GM18517 (cell line): Measurements from ENCODE around the gene NCOA1.
"Not testable (repeated sequence)": the region's sequence is repeated elsewhere in the genome, so short reads cannot be mapped to it uniquely, and the experiment has no call there.

ENCODE experiments used
- ATAC-seq: cut with Tn5 transposase; IDR thresholded peaks from one replicate; pipeline ENCODE4 v1.9.1; 2021; ENCODE audit warnings: mild to moderate bottlenecking, moderate library complexity; ENCODE audit not compliant: unreplicated experiment

NCOA1 gene

DNA sequence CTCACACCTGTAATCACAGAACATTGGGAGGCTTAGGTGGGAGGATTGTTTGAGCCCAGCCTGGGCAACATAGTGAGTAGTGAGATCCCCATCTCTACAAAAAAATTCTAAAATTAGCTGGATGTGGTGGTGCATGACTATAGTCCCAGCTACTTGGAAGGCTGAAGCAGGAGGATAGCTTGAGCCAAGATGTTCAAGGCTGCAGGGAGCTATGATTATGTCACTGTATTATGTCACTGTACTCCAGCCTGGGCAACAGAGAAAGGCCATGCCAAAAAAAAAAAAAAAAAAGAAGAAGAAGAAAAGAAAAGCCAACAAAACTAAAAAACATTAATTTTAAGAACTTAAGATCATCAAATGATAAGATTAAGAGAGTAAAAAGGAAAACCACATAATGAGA lies 17.4 kb upstream of the NCOA1 start:
- no peak for ATAC-seq

- ATAC-seq = no peak
These were observed 17.0 kb upstream of the NCOA1 start for GRCh38 chr2:24474053-24474452.

DNA sequence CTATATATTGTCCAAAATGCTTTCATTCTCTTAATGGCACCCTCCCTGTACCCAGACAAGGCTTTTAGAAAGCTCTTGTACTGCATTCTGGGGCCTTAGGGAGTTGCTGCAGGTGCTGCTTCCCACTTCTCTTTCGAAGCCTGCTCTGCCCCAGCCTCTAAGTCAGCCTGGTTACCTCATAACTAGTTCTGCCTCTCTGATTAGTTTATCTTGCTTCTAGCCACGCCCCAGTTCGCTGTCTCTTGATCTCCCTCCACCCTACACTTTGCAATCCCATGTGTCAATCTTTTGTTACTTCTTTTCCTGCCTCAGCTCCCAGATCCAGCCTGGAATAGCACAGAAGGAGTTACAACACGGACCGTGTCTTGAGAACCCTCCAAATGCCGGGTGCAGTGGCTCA lies 13.8 kb upstream of the NCOA1 start:
- no peak for ATAC-seq

DNA sequence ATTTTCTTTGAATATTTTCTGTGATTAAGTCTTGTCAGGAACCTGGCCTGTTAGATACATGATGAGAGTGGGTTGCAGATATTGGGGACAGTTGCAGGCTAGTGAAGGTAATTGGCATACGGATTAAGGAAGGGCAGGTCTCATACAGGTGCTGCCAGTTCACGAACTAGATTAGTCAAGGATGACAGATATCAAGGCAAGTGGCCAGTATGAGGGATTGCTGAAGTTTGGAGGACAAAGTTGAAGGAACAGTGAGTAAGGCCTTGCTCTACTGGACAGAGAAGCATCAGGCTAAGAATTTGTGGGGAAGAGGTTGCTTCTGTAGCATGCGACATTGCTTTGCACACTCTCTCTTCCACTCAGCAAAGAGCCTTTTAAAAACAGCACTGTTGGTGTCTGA lies 12.8 kb upstream of the NCOA1 start:
- ATAC-seq = no peak

DNA sequence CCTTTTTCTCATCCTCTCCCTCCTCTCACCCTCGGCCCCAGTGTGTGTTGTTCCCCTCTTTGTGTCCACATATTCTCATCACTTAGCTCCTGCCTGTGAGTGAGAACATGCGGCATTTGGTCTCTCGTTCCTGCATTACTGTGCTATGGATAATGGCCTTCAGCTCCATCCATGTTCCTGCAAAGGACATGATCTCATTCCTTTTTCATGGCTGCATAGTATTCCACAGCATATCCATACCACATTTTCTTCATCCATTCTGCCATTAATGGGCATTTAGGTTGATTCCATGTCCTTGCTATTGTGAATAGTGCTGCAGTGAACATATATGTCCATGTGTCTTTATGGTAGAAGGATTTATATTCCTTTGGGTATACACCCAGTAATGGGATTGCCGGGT lies 10.8 kb upstream of the NCOA1 start:
- no peak for ATAC-seq

GRCh38 chr2:24482251-24482971 lies 8.6 kb upstream of the NCOA1 start:
- ATAC-seq = no peak

DNA sequence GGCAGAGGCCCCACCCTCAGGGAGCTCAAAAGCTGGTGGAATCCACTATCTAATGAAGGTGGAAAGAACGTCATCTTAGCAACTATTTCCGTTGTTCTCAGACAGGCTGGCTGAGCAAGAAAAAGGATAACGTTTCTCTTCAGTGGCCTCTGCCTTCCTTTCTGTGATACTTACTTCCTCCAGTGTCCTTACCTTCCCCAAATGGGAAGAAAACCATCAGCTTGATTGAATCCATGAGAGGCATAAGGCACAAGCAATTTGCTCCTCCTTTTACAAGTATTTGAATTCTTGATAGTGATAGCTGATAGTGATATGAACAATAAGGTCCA lies 8.1 kb upstream of the NCOA1 start:
- no peak for ATAC-seq

GRCh38 chr2:24484677-24485076 lies 6.4 kb upstream of the NCOA1 start:
- ATAC-seq = not testable (repeated sequence)

DNA sequence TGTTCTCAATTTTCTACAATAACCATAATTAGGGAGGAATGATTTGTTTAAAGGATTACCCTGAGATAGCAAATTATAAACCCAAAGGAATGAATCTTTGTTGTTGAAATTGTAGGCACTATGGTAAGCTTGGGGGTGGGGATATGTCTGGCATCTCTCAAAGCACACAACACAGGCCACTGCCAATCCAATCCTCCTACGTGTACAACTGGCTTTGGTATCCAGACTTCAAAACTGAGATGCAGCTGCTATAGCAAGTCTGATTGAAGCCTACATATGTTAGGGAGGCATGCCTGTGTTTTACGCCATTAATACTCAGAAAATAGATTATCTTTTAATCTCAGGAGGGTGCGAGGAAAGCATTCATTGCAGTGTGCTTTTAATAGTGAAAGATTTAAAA lies 5.9 kb upstream of the NCOA1 start:
- no peak for ATAC-seq

- ATAC-seq = no peak
These were observed 4.3 kb upstream of the NCOA1 start for GRCh38 chr2:24486636-24487205.

GRCh38 chr2:24489465-24490180 lies 1.4 kb upstream of the NCOA1 start:
- ATAC-seq = no peak

DNA sequence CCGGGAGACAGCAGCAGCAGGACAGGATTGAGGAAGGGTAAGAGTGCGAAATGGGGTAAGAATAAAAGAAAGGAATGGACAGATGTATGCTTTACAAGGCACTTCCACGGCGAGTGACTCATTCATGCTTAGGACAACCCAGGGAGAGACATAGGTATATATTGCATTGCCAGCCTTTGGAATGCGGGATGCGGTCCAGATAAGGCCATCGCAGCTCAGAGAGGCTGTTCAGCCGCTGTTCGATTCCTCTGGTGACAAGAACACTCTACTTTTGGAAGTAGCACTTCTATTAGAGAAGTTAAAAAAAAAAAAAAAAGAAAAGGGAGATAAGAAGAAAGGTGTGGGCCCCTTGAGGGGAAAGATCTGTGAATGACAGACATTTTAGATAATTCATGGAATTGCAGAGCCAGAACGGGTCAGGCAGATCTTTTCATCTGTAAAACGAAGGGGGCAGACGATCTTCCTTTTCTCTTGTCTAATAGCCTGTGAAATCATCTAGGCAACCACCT lies 819 bp upstream of the NCOA1 start:
- ATAC-seq = no peak

DNA sequence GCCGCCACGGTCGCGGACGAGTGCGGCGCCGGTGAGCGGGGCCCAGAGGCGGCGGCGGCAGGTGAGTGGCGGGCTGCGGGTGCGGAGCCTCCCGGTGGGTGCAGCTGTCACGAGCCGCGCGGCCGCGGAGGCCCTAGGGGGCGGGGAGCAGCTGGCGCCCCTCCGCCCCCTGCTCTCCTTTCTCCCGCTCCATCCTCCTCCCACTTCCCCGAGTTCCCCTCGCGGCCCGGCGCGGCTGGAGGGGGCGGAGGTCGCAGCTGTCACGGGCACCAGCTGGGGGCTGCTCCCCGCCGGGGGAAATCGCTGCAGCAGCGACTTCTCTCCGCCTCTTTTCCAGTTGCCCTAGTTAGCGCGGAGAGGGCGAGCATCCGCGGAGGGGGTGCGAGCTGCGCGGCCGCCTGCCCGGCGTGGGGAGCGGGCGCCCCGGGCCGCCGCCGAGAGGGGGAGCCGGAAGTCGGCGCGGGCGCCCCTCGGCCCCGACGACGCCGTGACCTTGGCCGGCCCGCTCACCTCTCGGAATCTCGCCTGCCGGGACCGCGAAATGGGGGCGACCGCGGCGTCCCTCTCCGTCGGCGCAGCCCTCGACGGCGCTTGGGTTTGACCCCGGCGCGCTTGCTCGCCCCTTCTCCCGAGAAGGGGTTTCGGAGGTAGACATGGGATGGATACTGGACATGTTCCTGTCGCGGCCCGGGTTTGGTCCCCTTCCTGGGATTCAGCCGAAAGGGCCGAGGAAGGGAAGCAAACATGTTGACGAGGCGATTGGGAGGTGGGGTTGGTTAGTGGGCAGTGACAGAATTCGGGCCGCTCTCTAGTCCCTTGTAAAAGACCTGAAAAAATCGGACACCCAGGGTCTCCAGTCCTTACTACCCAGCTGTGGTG lies 727 bp downstream of the NCOA1 start:
- peak; percentile 27 for ATAC-seq

DNA sequence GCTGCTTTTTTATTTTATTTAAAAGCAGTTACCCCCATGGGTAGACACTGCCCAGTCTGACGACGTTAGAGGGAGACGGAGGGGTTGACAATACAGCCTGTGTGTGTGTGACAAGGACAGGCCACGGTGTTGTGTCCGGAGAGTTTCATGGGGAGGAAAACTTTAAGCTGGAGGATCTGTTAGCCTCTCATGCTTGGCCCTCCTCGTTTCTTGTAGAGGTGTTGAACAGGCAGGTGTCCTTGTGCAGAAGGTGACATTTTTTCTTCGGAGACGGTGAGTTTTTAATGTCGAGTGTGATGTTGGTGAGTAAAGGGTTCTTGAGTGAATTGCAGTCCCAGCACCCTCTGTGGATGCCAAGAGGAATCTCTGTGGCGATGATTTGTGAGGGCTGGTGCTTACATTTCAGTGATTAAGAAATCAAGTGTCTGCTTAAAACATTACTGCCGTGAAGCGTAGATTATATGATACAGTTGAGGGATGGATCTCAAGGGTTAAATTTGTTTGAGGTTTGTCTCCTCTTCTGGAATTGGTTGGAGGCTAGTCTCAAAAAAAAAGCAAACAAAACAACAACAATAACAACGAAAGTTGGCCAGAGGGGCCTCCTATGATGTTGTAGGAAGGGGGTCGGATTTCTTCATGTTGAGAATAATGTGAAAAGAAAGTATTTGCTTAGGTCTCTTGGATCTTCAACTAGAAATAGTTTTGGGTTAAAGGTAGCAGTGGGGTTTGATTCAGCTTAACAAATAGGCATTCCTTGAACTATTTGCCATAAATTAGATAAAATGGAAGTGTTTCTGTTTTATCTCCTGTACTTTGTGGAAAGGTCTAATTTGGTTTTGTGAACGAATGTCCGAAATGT lies 1.6 kb downstream of the NCOA1 start:
- ATAC-seq = no peak

- no peak for ATAC-seq
These were observed 2.7 kb downstream of the NCOA1 start for GRCh38 chr2:24493713-24494112.

DNA sequence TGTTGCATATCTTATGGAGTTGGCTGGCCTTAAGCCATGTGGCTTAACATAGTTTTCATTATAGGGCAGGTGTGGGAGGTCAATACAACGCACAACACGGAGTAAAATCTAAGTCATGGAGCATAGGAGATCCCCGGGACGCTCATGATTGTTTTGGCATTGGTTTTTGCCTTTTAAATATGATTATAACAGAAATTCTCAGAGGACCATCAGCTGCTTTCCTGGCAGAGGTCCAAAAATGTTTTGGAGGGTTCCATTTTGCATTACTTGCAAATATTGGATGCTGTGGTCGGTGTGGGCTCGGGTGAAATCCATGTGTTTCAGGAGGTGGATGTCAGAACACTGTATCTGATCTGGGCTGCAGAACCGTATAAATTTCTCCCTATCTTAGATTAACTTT lies 3.4 kb downstream of the NCOA1 start:
- no peak for ATAC-seq

- no peak for ATAC-seq
These were observed 4.4 kb downstream of the NCOA1 start for GRCh38 chr2:24495451-24495850.

DNA sequence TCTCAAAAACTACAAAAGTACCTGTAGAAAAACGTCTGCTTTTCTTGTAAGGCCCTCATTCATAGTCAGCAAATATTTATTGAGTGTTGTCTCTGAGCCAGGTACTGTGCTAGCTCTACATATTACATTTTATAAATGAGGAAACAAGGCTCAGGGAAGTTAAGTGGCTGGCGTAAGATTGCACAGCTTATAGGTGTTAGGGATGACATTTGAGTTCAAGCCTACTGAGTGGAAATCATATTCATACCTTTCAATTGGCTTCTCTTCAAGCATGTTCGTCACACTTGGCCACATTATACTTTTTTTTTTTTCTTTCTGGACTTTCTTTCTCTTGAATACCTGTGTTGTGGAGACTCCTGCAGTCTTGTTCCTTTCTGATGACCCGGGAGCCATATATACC lies 5.9 kb downstream of the NCOA1 start:
- ATAC-seq = no peak

GRCh38 chr2:24497685-24498084 lies 6.6 kb downstream of the NCOA1 start:
- ATAC-seq = no peak

DNA sequence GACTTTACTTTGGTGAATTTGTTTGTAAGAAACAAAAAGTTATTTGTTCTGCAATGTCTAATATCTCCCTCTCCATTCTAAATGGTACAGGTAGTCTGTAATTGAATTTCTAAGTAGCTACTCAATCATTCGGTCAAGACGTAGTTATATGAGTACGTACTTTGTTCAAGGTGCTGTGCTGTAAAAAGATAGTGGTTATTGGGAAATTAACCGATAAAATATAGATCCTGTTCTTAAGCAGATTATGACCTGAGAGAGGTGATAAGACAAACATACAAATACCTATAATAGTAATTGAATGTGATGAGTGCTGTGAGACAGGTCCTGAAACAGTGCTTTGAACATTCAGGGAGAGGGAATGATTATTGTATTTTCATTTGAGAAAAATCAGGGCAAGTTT lies 7.1 kb downstream of the NCOA1 start:
- no peak for ATAC-seq
